Measurements from ENCODE around the gene NXPE3. TPM values are rescaled to one million over a fixed set of nuclear protein-coding genes. Genes with fewer than 3 reads are reported as not detected.
"Not testable (repeated sequence)": the region's sequence is repeated elsewhere in the genome, so short reads cannot be mapped to it uniquely, and the experiment has no call there.

NXPE3 gene
- 3.8 and 12.5 TPM in 2 replicates for total RNA-seq (ENCODE audit: low replicate concordance)
- long read RNA-seq, partial matches to known transcripts: 1 of 4 reads
- long read RNA-seq, other reads (novel, unspliced or antisense): 3 of 4 reads

- Mint-ChIP-seq H3K27ac (peak within 1 kb of the TSS; percentile 75), H3K4me1 (ENCODE audit: unreplicated experiment) (peaks cover 15% of the 10 kb centered on the region), H3K36me3 (peaks cover 3% of the 10 kb centered on the region), H3K9me3 (no peaks in the 10 kb centered on the region), H3K4me3 (peak within 1 kb of the TSS; percentile 95), H3K27me3 (peaks cover 8% of the 10 kb centered on the region)
- peak; percentile 85 for DNase-seq (ENCODE audit: extremely low spot score, unreplicated experiment)
- TF ChIP-seq CTCF (conservative IDR thresholded peaks at IDR 0.05): no peak
These were observed at the start of gene NXPE3 for GRCh38 chr3:101779047-101779821. TSS of gene NXPE3 (plus strand) at chr3:101779211. CDS start at chr3:101785597, 6,386 bp downstream.

GRCh38 chr3:101729586-101729985, 49.4 kb upstream of the NXPE3 start:
- no peak overlapping the region for H3K27ac Mint-ChIP-seq
- H3K9me3 Mint-ChIP-seq: peaks cover 6% of the 10 kb centered on the region
- H3K4me1 Mint-ChIP-seq (ENCODE audit: unreplicated experiment): no peaks in the 10 kb centered on the region
- H3K27me3 Mint-ChIP-seq: no peaks in the 10 kb centered on the region
- DNase-seq (ENCODE audit: extremely low spot score, unreplicated experiment): no peak
- H3K36me3 Mint-ChIP-seq: peaks cover 34% of the 10 kb centered on the region
- H3K4me3 Mint-ChIP-seq: no peak overlapping the region
- TF ChIP-seq CTCF (conservative IDR thresholded peaks at IDR 0.05): no peak

GRCh38 chr3:101730839-101731238, 48.2 kb upstream of the NXPE3 start:
- Mint-ChIP-seq H3K4me1 (ENCODE audit: unreplicated experiment) (no peaks in the 10 kb centered on the region), H3K9me3 (peaks cover 10% of the 10 kb centered on the region), H3K27me3 (no peaks in the 10 kb centered on the region), H3K27ac (no peak overlapping the region), H3K36me3 (peaks cover 44% of the 10 kb centered on the region), H3K4me3 (no peak overlapping the region)
- no peak for DNase-seq (ENCODE audit: extremely low spot score, unreplicated experiment)
- no peak for TF ChIP-seq CTCF (conservative IDR thresholded peaks at IDR 0.05)

DNA sequence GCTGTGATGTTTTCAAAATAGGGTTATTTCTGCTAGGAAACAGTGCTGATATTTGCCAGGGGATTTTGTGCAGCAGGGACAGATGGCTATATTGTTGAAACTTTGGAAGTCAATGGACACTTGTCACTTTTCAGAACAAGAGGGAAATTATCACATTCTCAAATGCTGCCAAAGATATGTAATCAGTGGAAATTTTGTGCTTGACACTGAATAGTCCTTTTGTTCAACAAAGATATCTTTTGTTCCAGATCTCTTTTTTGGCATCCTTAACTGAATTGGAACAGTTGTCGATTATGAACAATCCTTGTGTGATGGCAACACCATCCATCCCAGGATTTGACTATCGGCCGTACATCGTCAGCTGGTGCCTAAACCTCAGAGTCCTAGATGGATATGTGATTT, 46.8 kb upstream of the NXPE3 start:
- no peak for DNase-seq (ENCODE audit: extremely low spot score, unreplicated experiment)
- TF ChIP-seq CTCF (conservative IDR thresholded peaks at IDR 0.05): no peak
- no peak overlapping the region for H3K4me3 Mint-ChIP-seq
- peaks cover 58% of the 10 kb centered on the region for H3K36me3 Mint-ChIP-seq
- peaks cover 10% of the 10 kb centered on the region for H3K9me3 Mint-ChIP-seq
- no peak overlapping the region for H3K27ac Mint-ChIP-seq
- no peaks in the 10 kb centered on the region for H3K27me3 Mint-ChIP-seq
- H3K4me1 Mint-ChIP-seq (ENCODE audit: unreplicated experiment): no peaks in the 10 kb centered on the region

- DNase-seq (ENCODE audit: extremely low spot score, unreplicated experiment): no peak
- H3K27ac Mint-ChIP-seq: no peak overlapping the region
- peaks cover 73% of the 10 kb centered on the region for H3K36me3 Mint-ChIP-seq
- H3K27me3 Mint-ChIP-seq: no peaks in the 10 kb centered on the region
- no peak for TF ChIP-seq CTCF (conservative IDR thresholded peaks at IDR 0.05)
- H3K4me3 Mint-ChIP-seq: no peak overlapping the region
- peaks cover 21% of the 10 kb centered on the region for H3K9me3 Mint-ChIP-seq
- H3K4me1 Mint-ChIP-seq (ENCODE audit: unreplicated experiment): no peaks in the 10 kb centered on the region
These were observed 43.2 kb upstream of the NXPE3 start for GRCh38 chr3:101735833-101736232.

- Mint-ChIP-seq H3K36me3 (peaks cover 54% of the 10 kb centered on the region), H3K9me3 (peaks cover 15% of the 10 kb centered on the region)
- not testable (repeated sequence) for H3K4me3 Mint-ChIP-seq; H3K27me3 Mint-ChIP-seq; DNase-seq (ENCODE audit: extremely low spot score, unreplicated experiment); H3K27ac Mint-ChIP-seq; H3K4me1 Mint-ChIP-seq (ENCODE audit: unreplicated experiment)
These were observed 37.1 kb upstream of the NXPE3 start for GRCh38 chr3:101741914-101742313.
